Stimulated activated CD8-positive, alpha-beta memory T cell treated with anti-CD3 and anti-CD28 coated beads, Interleukin-4, amount 100 ng/mL, for 1 hour (primary cell): ENCODE results near the gene RRP36.
A peak's percentile ranks its signal among the peaks of the same experiment; 100 is the strongest.
"Not testable (repeated sequence)": the region's sequence is repeated elsewhere in the genome, so short reads cannot be mapped to it uniquely, and the experiment has no call there.

ENCODE experiments used
- DNase-seq, 2 donors: peaks; one replicate each; pipeline ENCODE4 v3.0.0-alpha.2; 2020; ENCODE audit warnings: low read depth in 2 of 2, low spot score in 1 of 2

The RRP36 gene

GRCh38 chr6:43036712-43037111, 15.3 kb downstream of the RRP36 start:
- no peak for DNase-seq

GRCh38 chr6:43037197-43037596, 15.8 kb downstream of the RRP36 start:
- DNase-seq: no peak

- DNase-seq: no peak
Observed at GRCh38 chr6:43037706-43038105, 16.3 kb downstream of the RRP36 start.

- no peak for DNase-seq
Observed at GRCh38 chr6:43038727-43039126, 17.3 kb downstream of the RRP36 start.

- DNase-seq: no peak
Observed at GRCh38 chr6:43040542-43041257, 19.3 kb downstream of the RRP36 start.

- DNase-seq: not testable (repeated sequence)
Observed at GRCh38 chr6:43041475-43041874, 20.1 kb downstream of the RRP36 start.

- DNase-seq: no peak
Observed at GRCh38 chr6:43043310-43043709, 21.9 kb downstream of the RRP36 start.

GRCh38 chr6:43045371-43045930, 24.0 kb downstream of the RRP36 start:
- DNase-seq: no peak

- no peak for DNase-seq
Observed at GRCh38 chr6:43047998-43048397, 26.6 kb downstream of the RRP36 start.

GRCh38 chr6:43050981-43051380, 29.6 kb downstream of the RRP36 start:
- DNase-seq: no peak

- no peak for DNase-seq
Observed at GRCh38 chr6:43052225-43052841, 30.9 kb downstream of the RRP36 start.

- no peak for DNase-seq
Observed at GRCh38 chr6:43052842-43053544, 31.6 kb downstream of the RRP36 start.

GRCh38 chr6:43053545-43054205, 32.3 kb downstream of the RRP36 start, which contains the start of gene CUL7:
TSS of gene CUL7 (minus strand) at chr6:43053851. CDS start at chr6:43052788, 1,063 bp downstream.
- peak; percentile 61 to 77 for DNase-seq

GRCh38 chr6:43054206-43054943, 33.0 kb downstream of the RRP36 start:
- DNase-seq: no peak

- no peak for DNase-seq
Observed at GRCh38 chr6:43055966-43056365, 34.5 kb downstream of the RRP36 start.

GRCh38 chr6:43058531-43058930, 37.1 kb downstream of the RRP36 start:
- DNase-seq: no peak

- DNase-seq: peak; percentile 94 to 95
Observed at GRCh38 chr6:43059168-43060033, 38.0 kb downstream of the RRP36 start, which contains the start of the genes KLC4 and MRPL2. TSS of gene KLC4 (plus strand) at chr6:43059631. CDS start at chr6:43061336, 1,705 bp downstream. TSS of gene MRPL2 (minus strand) at chr6:43059434. CDS start at chr6:43059381, 53 bp downstream.

GRCh38 chr6:43060034-43060754, 38.8 kb downstream of the RRP36 start:
- DNase-seq: no peak
